Breast epithelium (tissue), 3 donors: Measurements from ENCODE around the gene BCL2L14.

Source experiments
- POLR2AphosphoS5 ChIP-seq, 3 donors: sonication (generic); formaldehyde crosslinking; IDR thresholded peaks; one replicate each; pipeline ENCODE4 v1.6.1; 2017; ENCODE audit warnings: antibody characterized with exemption in 3 of 3
- TF ChIP-seq, protein P1 (sequence below), 3 donors: fragments of 450-650 bp; IDR thresholded peaks; one replicate each; pipeline ENCODE4 v1.5.1; 2016 to 2017; ENCODE audit warnings: antibody characterized with exemption in 3 of 3, mild to moderate bottlenecking in 3 of 3, moderate library complexity in 3 of 3

GRCh38 chr12:12147111-12147510 is 76.4 kb downstream of the BCL2L14 start:
- TF ChIP-seq, protein P1, sequence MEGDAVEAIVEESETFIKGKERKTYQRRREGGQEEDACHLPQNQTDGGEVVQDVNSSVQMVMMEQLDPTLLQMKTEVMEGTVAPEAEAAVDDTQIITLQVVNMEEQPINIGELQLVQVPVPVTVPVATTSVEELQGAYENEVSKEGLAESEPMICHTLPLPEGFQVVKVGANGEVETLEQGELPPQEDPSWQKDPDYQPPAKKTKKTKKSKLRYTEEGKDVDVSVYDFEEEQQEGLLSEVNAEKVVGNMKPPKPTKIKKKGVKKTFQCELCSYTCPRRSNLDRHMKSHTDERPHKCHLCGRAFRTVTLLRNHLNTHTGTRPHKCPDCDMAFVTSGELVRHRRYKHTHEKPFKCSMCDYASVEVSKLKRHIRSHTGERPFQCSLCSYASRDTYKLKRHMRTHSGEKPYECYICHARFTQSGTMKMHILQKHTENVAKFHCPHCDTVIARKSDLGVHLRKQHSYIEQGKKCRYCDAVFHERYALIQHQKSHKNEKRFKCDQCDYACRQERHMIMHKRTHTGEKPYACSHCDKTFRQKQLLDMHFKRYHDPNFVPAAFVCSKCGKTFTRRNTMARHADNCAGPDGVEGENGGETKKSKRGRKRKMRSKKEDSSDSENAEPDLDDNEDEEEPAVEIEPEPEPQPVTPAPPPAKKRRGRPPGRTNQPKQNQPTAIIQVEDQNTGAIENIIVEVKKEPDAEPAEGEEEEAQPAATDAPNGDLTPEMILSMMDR (IDR thresholded peaks at IDR 0.05) = no peak
- no peak for TF ChIP-seq POLR2AphosphoS5 (IDR thresholded peaks at IDR 0.05)
